AG04449 (cell line): Measurements from ENCODE around the gene PACRGL.
"Not testable (repeated sequence)": the region's sequence is repeated elsewhere in the genome, so short reads cannot be mapped to it uniquely, and the experiment has no call there.

ENCODE experiments used
- CTCF ChIA-PET: fragments of 350-600 bp; formaldehyde crosslinking; extraction: SDS; loops from one replicate; lab custom pipeline; 2021; ENCODE audit warnings: antibody characterized with exemption; lab: Yijun Ruan, JAX
- POLR2A ChIA-PET: fragments of 400-600, 350-600 bp; formaldehyde crosslinking; extraction: SDS; loops from one replicate; lab custom pipeline; 2020; ENCODE audit warnings: antibody characterized with exemption, inconsistent platforms; lab: Yijun Ruan, JAX
- DNase-seq: peaks from one replicate; pipeline ENCODE4 v3.0.0-alpha.2; 2010; ENCODE audit warnings: low read depth, low spot score
- H3K4me3 ChIP-seq: 2 replicates; pipeline ENCODE4 v1.5.1; 2011; ENCODE audit warnings: low read depth, mild to moderate bottlenecking, control low read depth, low read length
- CTCF ChIP-seq: IDR thresholded peaks from one replicate; pipeline ENCODE4 v1.5.1; 2011; ENCODE audit warnings: mild to moderate bottlenecking, moderate library complexity, low read length, control low read depth, inconsistent platforms; ENCODE audit not compliant: insufficient read depth; ENCODE audit errors: missing control alignments

The PACRGL gene

GRCh38 chr4:20735931-20736330, 35.7 kb downstream of the PACRGL start:
- no peak for TF ChIP-seq CTCF
- H3K4me3 ChIP-seq: no peak overlapping the region
- ChIA-PET POLR2A (no interaction called here), CTCF (no interaction called here)
- no peak for DNase-seq

- H3K4me3 ChIP-seq, POLR2A ChIA-PET, CTCF ChIA-PET, DNase-seq: not testable (repeated sequence)
These were observed 45.7 kb downstream of the PACRGL start for GRCh38 chr4:20746000-20746399.

GRCh38 chr4:20752641-20753040, 52.4 kb downstream of the PACRGL start:
- no peak for TF ChIP-seq CTCF
- ChIA-PET POLR2A (no interaction called here), CTCF (no interaction called here)
- no peak for DNase-seq
- H3K4me3 ChIP-seq: no peak overlapping the region

DNA sequence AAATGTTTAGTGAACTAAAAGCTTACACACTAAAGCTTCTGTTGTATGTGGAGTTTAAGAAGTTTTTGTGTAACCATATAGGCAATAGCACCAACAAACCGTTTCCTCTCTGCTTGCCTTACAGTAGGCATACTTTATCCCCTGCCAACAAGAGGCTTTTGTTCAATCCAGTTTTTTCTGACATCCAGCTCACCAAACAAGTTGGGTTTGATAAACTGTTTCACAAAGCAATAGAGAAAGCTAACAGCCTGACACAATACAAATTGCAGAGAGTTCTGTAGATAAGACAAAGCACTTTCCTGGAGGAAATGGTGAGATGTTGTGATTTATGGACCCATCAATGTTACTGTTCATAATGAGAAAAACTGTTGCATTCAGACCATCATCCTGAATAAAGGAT, 53.8 kb downstream of the PACRGL start:
- no peak for TF ChIP-seq CTCF
- ChIA-PET CTCF (interaction anchor here (1.5 kb wide), 1 partner anchor 19 kb away, joined by 6 read pairs; no protein-coding TSS in a partner anchor), POLR2A (no interaction called here)
- no peak for DNase-seq
- no peak overlapping the region for H3K4me3 ChIP-seq

DNA sequence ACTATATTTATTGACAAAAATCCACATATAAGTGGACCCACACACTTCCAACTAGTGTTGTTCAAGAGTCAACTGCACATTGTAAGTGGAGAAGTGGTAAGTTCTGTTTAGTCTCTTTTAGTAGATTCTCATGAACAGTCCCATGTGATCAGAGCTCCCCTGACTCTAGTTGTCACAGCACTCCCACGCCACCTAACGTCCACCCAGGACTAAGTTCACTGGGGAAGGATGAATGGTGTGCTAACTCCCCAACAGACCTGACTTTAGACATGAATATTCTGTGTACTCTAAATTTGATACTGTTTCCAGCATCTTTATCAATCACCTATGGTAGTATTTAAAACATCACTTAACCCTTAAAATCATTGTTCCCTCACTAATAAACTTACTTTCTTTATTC, 59.8 kb downstream of the PACRGL start:
- ChIA-PET CTCF (interaction anchor here (3.0 kb wide), 1 partner anchor 13 kb away, joined by 19 read pairs; no protein-coding TSS in a partner anchor), POLR2A (no interaction called here)
- TF ChIP-seq CTCF: no peak
- DNase-seq: no peak
- no peak overlapping the region for H3K4me3 ChIP-seq

DNA sequence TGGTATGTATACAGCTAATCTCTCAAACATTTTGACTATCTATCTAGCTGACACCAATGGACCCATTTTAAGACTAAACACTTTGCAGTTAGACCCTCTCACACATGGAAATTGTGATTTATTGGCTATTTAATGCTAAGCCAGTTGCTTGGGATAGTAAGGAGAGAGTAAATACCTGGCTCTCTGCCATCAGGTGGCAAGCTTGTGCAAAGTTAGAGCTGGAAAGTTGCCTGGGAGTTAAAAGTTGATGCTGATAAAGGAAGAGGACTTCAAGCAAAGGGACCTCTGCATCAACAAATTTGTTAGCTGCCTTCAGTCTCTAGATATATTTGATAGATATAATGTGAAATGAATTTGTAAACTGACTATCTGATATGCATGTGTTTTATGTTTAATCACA, 61.1 kb downstream of the PACRGL start:
- no peak for DNase-seq
- POLR2A ChIA-PET: no interaction called here
- H3K4me3 ChIP-seq: no peak overlapping the region
- CTCF ChIA-PET: interaction anchor here (3.0 kb wide), 1 partner anchor 12 kb away, joined by 19 read pairs; no protein-coding TSS in a partner anchor
- no peak for TF ChIP-seq CTCF

- POLR2A ChIA-PET: no interaction called here
These were observed 61.6 kb downstream of the PACRGL start for GRCh38 chr4:20761826-20762225.

More at GRCh38 chr4:20761826-20762225, 61.6 kb downstream of the PACRGL start:
- DNase-seq: no peak
- no peak for TF ChIP-seq CTCF
- no peak overlapping the region for H3K4me3 ChIP-seq
- CTCF ChIA-PET: interaction anchor here (3.0 kb wide), 1 partner anchor 11 kb away, joined by 19 read pairs; no protein-coding TSS in a partner anchor
